Activated naive CD8-positive, alpha-beta T cell treated with anti-CD3 and anti-CD28 coated beads, Interleukin-2, amount 10 ng/mL, durations not matched to agents 7 days and 5 days (primary cell): ENCODE results near the gene LTBP4. TPM values are rescaled to one million over a fixed set of nuclear protein-coding genes. Genes with fewer than 3 reads are reported as not detected.

ENCODE experiments used
- ATAC-seq: fragments of 150-1000 bp; cut with Tn5 transposase; one replicate; pipeline ENCODE4 v1.10.0; 2021; ENCODE audit warnings: low read depth, moderate library complexity
- POLR2A ChIA-PET: fragments of 350-600 bp; sonication (Branson Sonifier 250); formaldehyde crosslinking; loops from one replicate; lab custom pipeline; 2021; ENCODE audit warnings: antibody characterized with exemption; lab: Charles Lee
- DNase-seq: peaks from one replicate; pipeline ENCODE4 v3.0.0; 2021
- H3K27ac Mint-ChIP-seq: one replicate; pipeline ENCODE4 v1.8.0; 2022; ENCODE audit warnings: mild to moderate bottlenecking, mixed read lengths
- H3K27me3 Mint-ChIP-seq: one replicate; pipeline ENCODE4 v1.8.0; 2022; ENCODE audit warnings: mild to moderate bottlenecking, moderate library complexity, mixed read lengths
- H3K36me3 Mint-ChIP-seq: one replicate; pipeline ENCODE4 v1.8.0; 2021; ENCODE audit warnings: mild to moderate bottlenecking, mixed read lengths
- H3K4me1 Mint-ChIP-seq: one replicate; pipeline ENCODE4 v1.8.0; 2021; ENCODE audit warnings: mixed read lengths
- H3K4me3 Mint-ChIP-seq: one replicate; pipeline ENCODE4 v1.8.0; 2022; ENCODE audit warnings: mild to moderate bottlenecking, moderate library complexity, mixed read lengths
- H3K9me3 Mint-ChIP-seq: one replicate; pipeline ENCODE4 v1.8.0; 2021; ENCODE audit warnings: mixed read lengths
- total RNA-seq, 2 experiments: library from RNA; stranded (reverse); gene quantifications; one replicate each; pipeline ENCODE4 v1.2.3, GENCODE V29; 2021

The LTBP4 gene
- total RNA-seq, 2 experiments from 2014 or later = 83.3 to 94.0 TPM

- no peaks in the 10 kb centered on the region for H3K9me3 Mint-ChIP-seq
- H3K27me3 Mint-ChIP-seq = peaks cover 36% of the 10 kb centered on the region
- peaks cover 6% of the 10 kb centered on the region for H3K36me3 Mint-ChIP-seq
- DNase-seq = no peak
- H3K27ac Mint-ChIP-seq = no peak overlapping the region
- H3K4me3 Mint-ChIP-seq = no peak overlapping the region
- no peak for ATAC-seq
- POLR2A ChIA-PET = no interaction called here
- peaks cover 25% of the 10 kb centered on the region for H3K4me1 Mint-ChIP-seq
Measured at GRCh38 chr19:40594657-40595091, 6.5 kb upstream of the LTBP4 start.

GRCh38 chr19:40596608-40597328, 4.4 kb upstream of the LTBP4 start:
- Mint-ChIP-seq H3K4me3 (peak overlapping the region; percentile 10), H3K9me3 (no peaks in the 10 kb centered on the region), H3K27ac (no peak overlapping the region), H3K27me3 (peaks cover 48% of the 10 kb centered on the region), H3K36me3 (peaks cover 3% of the 10 kb centered on the region), H3K4me1 (peaks cover 34% of the 10 kb centered on the region)
- DNase-seq (no peak), ATAC-seq (no peak)
- POLR2A ChIA-PET = no interaction called here

- Mint-ChIP-seq H3K27ac (no peak overlapping the region), H3K27me3 (peaks cover 53% of the 10 kb centered on the region), H3K36me3 (no peaks in the 10 kb centered on the region), H3K9me3 (no peaks in the 10 kb centered on the region), H3K4me1 (peaks cover 36% of the 10 kb centered on the region), H3K4me3 (peak overlapping the region; percentile 21)
- POLR2A ChIA-PET = no interaction called here
- DNase-seq = no peak
- ATAC-seq = no peak
Measured at GRCh38 chr19:40597329-40597838, 3.8 kb upstream of the LTBP4 start.

- Mint-ChIP-seq H3K27ac (no peak overlapping the region), H3K36me3 (no peaks in the 10 kb centered on the region), H3K4me1 (peaks cover 39% of the 10 kb centered on the region), H3K4me3 (no peak overlapping the region), H3K27me3 (peaks cover 62% of the 10 kb centered on the region), H3K9me3 (no peaks in the 10 kb centered on the region)
- POLR2A ChIA-PET = no interaction called here
- ATAC-seq (peak; percentile 63), DNase-seq (peak; percentile 91)
Measured at GRCh38 chr19:40598121-40598917, 2.9 kb upstream of the LTBP4 start.

- H3K27ac Mint-ChIP-seq = peak overlapping the region; percentile 66
- peaks cover 41% of the 10 kb centered on the region for H3K4me1 Mint-ChIP-seq
- H3K27me3 Mint-ChIP-seq = peaks cover 63% of the 10 kb centered on the region
- POLR2A ChIA-PET = no interaction called here
- DNase-seq (no peak), ATAC-seq (no peak)
- no peaks in the 10 kb centered on the region for H3K36me3 Mint-ChIP-seq
- no peak overlapping the region for H3K4me3 Mint-ChIP-seq
- no peaks in the 10 kb centered on the region for H3K9me3 Mint-ChIP-seq
Measured at GRCh38 chr19:40598918-40599307, 2.3 kb upstream of the LTBP4 start.

- DNase-seq (no peak), ATAC-seq (no peak)
- H3K9me3 Mint-ChIP-seq = no peaks in the 10 kb centered on the region
- no peak overlapping the region for H3K27ac Mint-ChIP-seq
- peaks cover 62% of the 10 kb centered on the region for H3K27me3 Mint-ChIP-seq
- no peaks in the 10 kb centered on the region for H3K36me3 Mint-ChIP-seq
- H3K4me3 Mint-ChIP-seq = peak overlapping the region; percentile 59
- POLR2A ChIA-PET = no interaction called here
- peaks cover 42% of the 10 kb centered on the region for H3K4me1 Mint-ChIP-seq
Measured at GRCh38 chr19:40599331-40599901, 1.8 kb upstream of the LTBP4 start.

- no peaks in the 10 kb centered on the region for H3K9me3 Mint-ChIP-seq
- POLR2A ChIA-PET = interaction anchor here (0.9 kb wide), 1 partner anchor 15 kb away, joined by 3 read pairs; no protein-coding TSS in a partner anchor
- peak overlapping the region; percentile 59 for H3K4me3 Mint-ChIP-seq
- H3K27me3 Mint-ChIP-seq = peaks cover 60% of the 10 kb centered on the region
- no peaks in the 10 kb centered on the region for H3K36me3 Mint-ChIP-seq
- ATAC-seq = no peak
- H3K4me1 Mint-ChIP-seq = peaks cover 41% of the 10 kb centered on the region
- H3K27ac Mint-ChIP-seq = no peak overlapping the region
- no peak for DNase-seq
Measured at GRCh38 chr19:40599902-40600569, 1.1 kb upstream of the LTBP4 start.

GRCh38 chr19:40600570-40601133, 517 bp upstream of the LTBP4 start:
- Mint-ChIP-seq H3K27me3 (peaks cover 60% of the 10 kb centered on the region), H3K4me1 (peaks cover 44% of the 10 kb centered on the region), H3K27ac (no peak overlapping the region), H3K4me3 (peak overlapping the region; percentile 53), H3K36me3 (no peaks in the 10 kb centered on the region), H3K9me3 (no peaks in the 10 kb centered on the region)
- DNase-seq (no peak), ATAC-seq (no peak)
- POLR2A ChIA-PET = interaction anchor here (0.5 to 0.9 kb wide), 3 partner anchors 13 to 45 kb away, joined by 3 read pairs; no protein-coding TSS in a partner anchor

GRCh38 chr19:40603071-40603388, 1.9 kb downstream of the LTBP4 start:
- H3K27me3 Mint-ChIP-seq = peaks cover 43% of the 10 kb centered on the region
- POLR2A ChIA-PET = interaction anchor here (0.5 to 3.5 kb wide), 4 partner anchors 11 to 317 kb away, joined by 5 to 38 read pairs (median 10); partner anchors contain the start of gene RAB4B
- no peak for DNase-seq
- no peaks in the 10 kb centered on the region for H3K9me3 Mint-ChIP-seq
- no peak for ATAC-seq
- no peaks in the 10 kb centered on the region for H3K36me3 Mint-ChIP-seq
- H3K4me1 Mint-ChIP-seq = peaks cover 46% of the 10 kb centered on the region
- H3K4me3 Mint-ChIP-seq = peak overlapping the region; percentile 25
- H3K27ac Mint-ChIP-seq = no peak overlapping the region

- Mint-ChIP-seq H3K36me3 (no peaks in the 10 kb centered on the region), H3K4me3 (peak overlapping the region; percentile 95), H3K9me3 (no peaks in the 10 kb centered on the region), H3K27ac (peak overlapping the region; percentile 91), H3K27me3 (peaks cover 39% of the 10 kb centered on the region), H3K4me1 (peaks cover 42% of the 10 kb centered on the region)
- ATAC-seq (peak; percentile 71), DNase-seq (peak; percentile 95)
- POLR2A ChIA-PET = interaction anchor here (0.5 to 3.5 kb wide), 7 partner anchors 11 to 318 kb away, joined by 3 to 38 read pairs (median 7); partner anchors contain the start of genes BLVRB and RAB4B
Measured at GRCh38 chr19:40603389-40604170, 2.4 kb downstream of the LTBP4 start.

GRCh38 chr19:40604171-40604646, 3.0 kb downstream of the LTBP4 start:
- peaks cover 42% of the 10 kb centered on the region for H3K4me1 Mint-ChIP-seq
- ATAC-seq (no peak), DNase-seq (no peak)
- no peaks in the 10 kb centered on the region for H3K36me3 Mint-ChIP-seq
- H3K4me3 Mint-ChIP-seq = peak overlapping the region; percentile 95
- H3K27me3 Mint-ChIP-seq = peaks cover 34% of the 10 kb centered on the region
- H3K27ac Mint-ChIP-seq = peak overlapping the region; percentile 91
- POLR2A ChIA-PET = interaction anchor here (0.6 to 3.5 kb wide), 6 partner anchors 10 to 175 kb away, joined by 3 to 38 read pairs (median 6); partner anchors contain the start of genes BLVRB and RAB4B
- H3K9me3 Mint-ChIP-seq = no peaks in the 10 kb centered on the region
